Head of caudate nucleus (tissue), 42 donors: ENCODE results near the gene FAM174C.
A peak's percentile ranks its signal among the peaks of the same experiment; 100 is the strongest.

Experiments used
- DNase-seq, 42 donors: peaks; one replicate each; pipeline versions ENCODE4 v3.0.0 to v3.0.0-alpha.2; 2020 to 2021; ENCODE audit warnings: mixed read lengths in 7 of 42
- intact Hi-C: fragments of 100-400 bp; cut with DNase I; formaldehyde crosslinking; loops from one replicate; pipeline ENCODE4 v1.15.0; 2022

The FAM174C gene

GRCh38 chr19:1268226-1269064, 6.9 kb upstream of the FAM174C start:
- intact Hi-C loops: no loop called here
- DNase-seq: peak in 3 of 42 donors; percentile 12 to 58 (median 21)

- peak; percentile 99 to 100 (median 100) for DNase-seq
- intact Hi-C loops: no loop called here
These were observed 6.3 kb upstream of the FAM174C start, which contains the start of gene CIRBP for GRCh38 chr19:1269065-1269477. CIRBP (plus strand) TSS chr19:1269332; CDS start chr19:1270934, 1,602 bp downstream.

GRCh38 chr19:1269478-1270212, 5.7 kb upstream of the FAM174C start:
- peak; percentile 62 to 92 (median 82) for DNase-seq
- intact Hi-C loops: no loop called here

- intact Hi-C loops: no loop called here
- DNase-seq: no peak
These were observed 5.0 kb upstream of the FAM174C start for GRCh38 chr19:1270213-1270853.

GRCh38 chr19:1270854-1271527, 4.3 kb upstream of the FAM174C start:
- intact Hi-C loops: no loop called here
- no peak for DNase-seq

GRCh38 chr19:1271528-1272422, 3.6 kb upstream of the FAM174C start:
- intact Hi-C loops: no loop called here
- no peak for DNase-seq

GRCh38 chr19:1272423-1273262, 2.7 kb upstream of the FAM174C start:
- intact Hi-C loops: no loop called here

GRCh38 chr19:1273263-1274041, 1.9 kb upstream of the FAM174C start:
- intact Hi-C loops: no loop called here
- no peak for DNase-seq

More at GRCh38 chr19:1272423-1273262, 2.7 kb upstream of the FAM174C start:
- peak in 6 of 42 donors; percentile 34 to 70 (median 54) for DNase-seq

- no peak for DNase-seq
- intact Hi-C loops: no loop called here
These were observed 1.1 kb upstream of the FAM174C start for GRCh38 chr19:1274081-1274851.

GRCh38 chr19:1274852-1275259, 474 bp upstream of the FAM174C start:
- no peak for DNase-seq

GRCh38 chr19:1275976-1276627, 772 bp downstream of the FAM174C start:
- DNase-seq: peak in 2 of 42 donors; percentile 24 to 42

More at GRCh38 chr19:1274852-1275259, 474 bp upstream of the FAM174C start:
- intact Hi-C loops: loop anchor here (5.0 kb wide), 1 partner anchor 87 kb away; no protein-coding TSS in a partner anchor

GRCh38 chr19:1276628-1277022, 1.3 kb downstream of the FAM174C start:
- intact Hi-C loops: loop anchor here (5.0 kb wide), 1 partner anchor 86 kb away; no protein-coding TSS in a partner anchor
- no peak for DNase-seq

More at GRCh38 chr19:1275976-1276627, 772 bp downstream of the FAM174C start:
- intact Hi-C loops: loop anchor here (5.0 kb wide), 1 partner anchor 86 kb away; no protein-coding TSS in a partner anchor

GRCh38 chr19:1277061-1277460, 1.7 kb downstream of the FAM174C start:
- intact Hi-C loops: loop anchor here (5.0 kb wide), 1 partner anchor 85 kb away; no protein-coding TSS in a partner anchor

GRCh38 chr19:1278074-1278473, 2.7 kb downstream of the FAM174C start:
- DNase-seq: no peak
- intact Hi-C loops: loop anchor here (5.0 kb wide), 1 partner anchor 84 kb away; no protein-coding TSS in a partner anchor

More at GRCh38 chr19:1277061-1277460, 1.7 kb downstream of the FAM174C start:
- no peak for DNase-seq
